ENCODE results near the gene CCDC191. TPM values are rescaled to one million over a fixed set of nuclear protein-coding genes. Genes with fewer than 3 reads are reported as not detected.

Gene CCDC191
- total and polyA plus RNA-seq, 5 experiments from 2014 or later, result 1.9 to 6.9 (median 2.1) TPM

DNA sequence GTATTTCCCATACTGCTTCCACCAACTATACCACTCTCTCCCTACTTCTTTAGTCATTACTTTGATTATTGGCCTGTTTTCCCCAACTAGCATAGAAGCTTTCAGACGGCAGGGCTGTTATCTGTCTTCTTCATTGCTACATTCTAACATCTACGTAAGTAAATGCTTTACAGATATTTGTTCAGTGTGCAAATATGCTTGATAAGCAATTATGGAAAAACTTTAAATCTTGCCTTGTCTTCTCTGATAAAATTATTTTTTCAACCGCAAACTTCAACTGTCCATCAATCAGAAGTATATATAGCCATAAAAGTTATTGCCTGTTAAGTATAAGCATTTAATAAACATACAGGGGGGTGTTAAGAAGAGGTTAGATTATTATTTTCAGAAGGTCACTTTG, 72.8 kb downstream of the CCDC191 start:
- Mint-ChIP-seq H3K9me3 (peaks cover 0 to 7% (median 0%) of the 10 kb centered on the region in 9 donors), H3K27me3 (no peaks in the 10 kb centered on the region), H3K36me3 (peaks cover 35 to 58% (median 53%) of the 10 kb centered on the region in 3 donors), H3K27ac (no peak overlapping the region), H3K4me1 (peaks cover 0 to 28% (median 2%) of the 10 kb centered on the region in 4 donors), H3K4me3 (no peak overlapping the region)
- POLR2A ChIA-PET, result no interaction called here
- ATAC-seq (no peak), DNase-seq (no peak)

- Mint-ChIP-seq H3K9me3 (peaks cover 0 to 7% (median 0%) of the 10 kb centered on the region in 9 donors), H3K27me3 (no peaks in the 10 kb centered on the region), H3K36me3 (peaks cover 34 to 68% (median 64%) of the 10 kb centered on the region in 3 donors), H3K4me1 (peaks cover 0 to 28% (median 2%) of the 10 kb centered on the region in 4 donors), H3K4me3 (no peak overlapping the region), H3K27ac (peak overlapping the region in 1 of 10 donors; percentile 7)
- ATAC-seq, result no peak
- no peak for DNase-seq
- POLR2A ChIA-PET, result no interaction called here
Measured at GRCh38 chr3:113981803-113982202, 74.5 kb downstream of the CCDC191 start.

- DNase-seq (no peak), ATAC-seq (no peak)
- no peak overlapping the region for H3K27ac Mint-ChIP-seq
- H3K4me1 Mint-ChIP-seq, result peaks cover 0 to 15% (median 0%) of the 10 kb centered on the region in 4 donors
- H3K36me3 Mint-ChIP-seq, result peaks cover 29 to 66% (median 56%) of the 10 kb centered on the region in 3 donors
- POLR2A ChIA-PET, result no interaction called here
- no peaks in the 10 kb centered on the region for H3K27me3 Mint-ChIP-seq
- no peak overlapping the region for H3K4me3 Mint-ChIP-seq
- peaks cover 0 to 4% (median 1%) of the 10 kb centered on the region in 9 donors for H3K9me3 Mint-ChIP-seq
Measured at GRCh38 chr3:113979916-113980315, 76.4 kb downstream of the CCDC191 start.

- no peak for DNase-seq
- Mint-ChIP-seq H3K27ac (no peak overlapping the region), H3K36me3 (peaks cover 38 to 75% (median 60%) of the 10 kb centered on the region in 3 donors), H3K27me3 (no peaks in the 10 kb centered on the region), H3K9me3 (peaks cover 4 to 24% (median 21%) of the 10 kb centered on the region in 9 donors), H3K4me3 (no peak overlapping the region), H3K4me1 (peaks cover 0 to 8% (median 0%) of the 10 kb centered on the region in 4 donors)
- no peak for ATAC-seq
- POLR2A ChIA-PET, result no interaction called here
Measured at GRCh38 chr3:113977822-113978221, 78.5 kb downstream of the CCDC191 start.

DNA sequence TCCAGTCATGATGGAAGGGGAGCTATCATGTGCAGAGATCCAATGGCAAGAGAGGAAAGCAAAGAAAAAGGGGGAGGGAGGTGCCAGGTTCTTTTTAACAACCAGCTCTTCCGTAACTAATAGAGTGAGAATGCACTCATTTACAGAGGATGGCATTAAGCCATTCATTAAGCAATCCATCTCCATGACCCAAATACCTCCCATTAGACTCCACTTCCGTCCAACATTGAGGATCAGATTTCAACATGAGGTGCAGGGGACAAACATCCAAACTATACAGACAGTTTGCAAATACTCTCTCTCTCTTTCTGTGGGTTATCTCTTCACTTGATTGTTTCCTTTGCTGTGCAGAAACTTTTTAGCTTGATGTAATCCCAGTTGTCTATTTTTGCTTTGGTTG, 87.3 kb downstream of the CCDC191 start:
- H3K27ac Mint-ChIP-seq, result no peak overlapping the region
- peaks cover 0 to 5% (median 3%) of the 10 kb centered on the region in 4 donors for H3K4me1 Mint-ChIP-seq
- peaks cover 10 to 29% (median 27%) of the 10 kb centered on the region in 3 donors for H3K36me3 Mint-ChIP-seq
- DNase-seq, result no peak
- peaks cover 12 to 45% (median 29%) of the 10 kb centered on the region in 9 donors for H3K9me3 Mint-ChIP-seq
- no peak overlapping the region for H3K4me3 Mint-ChIP-seq
- H3K27me3 Mint-ChIP-seq, result no peaks in the 10 kb centered on the region
- POLR2A ChIA-PET, result no interaction called here
- ATAC-seq, result no peak

- DNase-seq (no peak), ATAC-seq (no peak)
- Mint-ChIP-seq H3K4me1 (peaks cover 0 to 7% (median 3%) of the 10 kb centered on the region in 4 donors), H3K27ac (no peak overlapping the region), H3K27me3 (no peaks in the 10 kb centered on the region), H3K36me3 (peaks cover 0 to 5% (median 3%) of the 10 kb centered on the region in 3 donors), H3K9me3 (peaks cover 0 to 20% (median 5%) of the 10 kb centered on the region in 9 donors), H3K4me3 (no peak overlapping the region)
- POLR2A ChIA-PET, result no interaction called here
Measured at GRCh38 chr3:113966172-113966571, 90.2 kb downstream of the CCDC191 start.

DNA sequence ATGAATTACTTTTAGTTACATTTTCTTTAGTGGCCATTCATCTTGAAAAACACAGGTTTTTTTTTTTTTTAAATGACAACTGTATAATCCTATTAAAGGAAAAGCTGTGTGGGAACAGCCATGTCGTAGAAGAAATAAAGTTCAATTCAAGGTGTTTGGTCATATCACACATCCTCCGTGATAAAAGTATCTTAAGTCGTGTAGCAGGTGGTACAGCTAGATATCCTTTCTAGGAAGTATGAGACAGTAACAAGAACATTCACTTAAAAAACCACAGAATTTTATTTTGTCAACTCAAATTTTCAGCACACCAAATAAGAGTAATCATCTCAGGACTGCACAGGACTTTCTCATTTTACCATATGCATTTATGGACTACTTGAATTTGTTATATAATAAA, 92.4 kb downstream of the CCDC191 start:
- H3K4me3 Mint-ChIP-seq, result no peak overlapping the region
- ATAC-seq, result no peak
- H3K27ac Mint-ChIP-seq, result no peak overlapping the region
- no peaks in the 10 kb centered on the region for H3K27me3 Mint-ChIP-seq
- no peak for DNase-seq
- H3K9me3 Mint-ChIP-seq, result peaks cover 0 to 9% (median 2%) of the 10 kb centered on the region in 9 donors
- peaks cover 0 to 7% (median 3%) of the 10 kb centered on the region in 4 donors for H3K4me1 Mint-ChIP-seq
- POLR2A ChIA-PET, result no interaction called here
- peaks cover 0 to 8% (median 3%) of the 10 kb centered on the region in 3 donors for H3K36me3 Mint-ChIP-seq

- no peaks in the 10 kb centered on the region for H3K9me3 Mint-ChIP-seq
Measured at GRCh38 chr3:113954091-113954685, 102.1 kb downstream of the CCDC191 start.

GRCh38 chr3:113953677-113954076, 102.6 kb downstream of the CCDC191 start:
- Mint-ChIP-seq H3K9me3 (no peaks in the 10 kb centered on the region), H3K27me3 (peaks cover 0 to 9% (median 2%) of the 10 kb centered on the region in 5 donors), H3K4me1 (peaks cover 8 to 19% (median 16%) of the 10 kb centered on the region in 4 donors), H3K4me3 (peak overlapping the region in 1 of 10 donors; percentile 49), H3K27ac (peak overlapping the region in 1 of 10 donors; percentile 73), H3K36me3 (peaks cover 0 to 13% (median 0%) of the 10 kb centered on the region in 3 donors)
- ATAC-seq (no peak), DNase-seq (no peak)
- POLR2A ChIA-PET, result no interaction called here

More at GRCh38 chr3:113954091-113954685, 102.1 kb downstream of the CCDC191 start:
- POLR2A ChIA-PET, result no interaction called here
- ATAC-seq (no peak), DNase-seq (no peak)
- Mint-ChIP-seq H3K27ac (peak overlapping the region in 1 of 10 donors; percentile 73), H3K4me1 (peaks cover 5 to 14% (median 12%) of the 10 kb centered on the region in 4 donors), H3K36me3 (peaks cover 0 to 18% (median 0%) of the 10 kb centered on the region in 3 donors), H3K4me3 (no peak overlapping the region), H3K27me3 (peaks cover 0 to 9% (median 2%) of the 10 kb centered on the region in 5 donors)

- no peak overlapping the region for H3K27ac Mint-ChIP-seq
- peaks cover 0 to 7% (median 0%) of the 10 kb centered on the region in 3 donors for H3K36me3 Mint-ChIP-seq
- H3K4me1 Mint-ChIP-seq, result peaks cover 9 to 21% (median 19%) of the 10 kb centered on the region in 4 donors
- no peak overlapping the region for H3K4me3 Mint-ChIP-seq
- DNase-seq, result no peak
- POLR2A ChIA-PET, result no interaction called here
- H3K9me3 Mint-ChIP-seq, result no peaks in the 10 kb centered on the region
- H3K27me3 Mint-ChIP-seq, result peaks cover 0 to 9% (median 2%) of the 10 kb centered on the region in 5 donors
- ATAC-seq, result no peak
Measured at GRCh38 chr3:113952921-113953320, 103.4 kb downstream of the CCDC191 start.

DNA sequence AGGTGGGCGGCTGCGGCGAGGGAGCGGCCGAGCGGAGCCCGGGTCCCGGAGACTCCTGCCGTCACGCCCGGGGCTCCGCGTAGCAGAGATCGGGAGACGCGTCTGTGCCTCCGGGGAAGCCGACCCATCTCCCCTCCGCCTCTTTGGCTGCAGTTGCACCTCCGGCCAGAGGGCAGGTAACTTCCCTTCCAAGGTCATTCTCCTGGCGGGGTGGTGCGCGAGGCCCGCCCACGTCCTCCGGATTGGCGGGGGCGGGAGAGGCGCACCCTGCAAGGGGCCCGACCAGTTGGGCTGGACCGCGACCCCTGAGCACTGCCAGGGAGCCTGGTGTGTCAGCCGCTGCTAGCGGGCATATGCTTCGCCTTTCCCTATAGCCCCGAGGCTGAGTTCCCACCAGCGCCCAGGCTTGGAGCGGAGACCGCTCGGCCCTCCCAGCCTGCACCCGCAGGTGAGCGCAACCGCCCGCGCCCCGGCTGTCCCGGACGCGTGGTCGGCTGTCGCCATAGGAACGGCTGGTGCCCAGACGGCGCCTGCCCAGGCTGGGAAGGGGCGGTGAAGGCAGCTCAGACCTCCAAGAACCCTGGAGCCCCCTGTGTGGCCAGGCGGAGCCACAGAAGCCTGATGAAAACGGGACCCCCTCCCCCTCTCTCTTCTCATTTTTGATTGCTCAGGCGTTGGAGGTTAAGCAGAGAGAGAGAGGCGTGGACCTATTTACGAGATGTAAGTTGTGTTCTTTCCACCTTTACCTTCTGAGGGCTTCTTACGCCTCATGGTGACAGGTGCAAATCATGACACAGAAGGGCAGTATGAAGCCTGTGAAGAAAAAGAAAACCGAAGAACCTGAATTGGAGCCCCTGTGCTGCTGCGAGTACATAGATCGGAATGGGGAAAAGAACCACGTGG, 108.1 kb downstream of the CCDC191 start:
- ATAC-seq (peak; percentile 35 to 51), DNase-seq (peak in 7 of 10 donors; percentile 7 to 38 (median 28))
- no peaks in the 10 kb centered on the region for H3K9me3 Mint-ChIP-seq
- H3K36me3 Mint-ChIP-seq, result no peaks in the 10 kb centered on the region
- H3K4me3 Mint-ChIP-seq, result peak overlapping the region; percentile 64 to 87 (median 73)
- POLR2A ChIA-PET, result no interaction called here
- peaks cover 5 to 16% (median 10%) of the 10 kb centered on the region in 5 donors for H3K27me3 Mint-ChIP-seq
- H3K4me1 Mint-ChIP-seq, result peaks cover 7 to 20% (median 11%) of the 10 kb centered on the region in 4 donors
- peak overlapping the region in 5 of 10 donors; percentile 7 to 78 (median 57) for H3K27ac Mint-ChIP-seq

DNA sequence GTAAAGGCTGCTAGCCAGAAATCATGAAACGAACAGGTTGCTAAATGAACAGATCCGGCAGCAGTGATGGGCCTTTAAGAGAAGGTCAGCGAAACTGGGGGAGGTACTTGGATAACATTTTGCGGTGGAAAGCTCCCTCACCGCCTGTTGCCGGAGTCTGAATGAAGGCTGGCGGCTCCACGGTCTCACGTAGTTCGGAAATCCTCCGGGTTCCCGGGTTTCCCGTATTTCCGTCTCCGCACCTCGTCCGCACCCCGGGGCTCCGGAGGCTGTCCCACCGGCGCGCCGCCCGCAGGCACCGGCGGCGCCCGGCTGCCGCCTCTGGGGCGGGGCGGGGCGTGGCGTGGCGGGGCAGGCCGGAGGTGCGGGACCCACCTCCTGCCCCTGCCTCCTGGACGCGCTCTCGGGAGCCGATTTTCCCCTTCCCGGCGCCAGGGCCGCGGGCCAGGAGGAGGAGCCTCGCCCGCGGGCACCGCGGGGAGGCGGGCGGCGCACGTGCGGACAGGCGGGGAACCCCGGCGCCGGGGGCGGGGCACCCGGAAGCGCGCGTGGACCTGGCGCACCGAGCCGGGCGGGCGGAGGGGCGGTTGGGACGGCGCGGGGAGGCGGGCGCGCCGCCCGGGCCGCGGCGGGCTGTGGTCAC, 108.8 kb downstream of the CCDC191 start, which contains the start of gene ZDHHC23:
TSS of gene ZDHHC23 (plus strand) at position 642 of the 643 bp plus-strand sequence. CDS start 790 bp downstream, outside the sequence.
- ATAC-seq (peak; percentile 86 to 88), DNase-seq (peak; percentile 31 to 76 (median 70))
- Mint-ChIP-seq H3K36me3 (no peaks in the 10 kb centered on the region), H3K4me3 (peak within 1 kb of the TSS; percentile 70 to 92 (median 87)), H3K27me3 (peaks cover 5 to 24% (median 16%) of the 10 kb centered on the region in 5 donors), H3K9me3 (no peaks in the 10 kb centered on the region), H3K4me1 (peaks cover 6 to 19% (median 9%) of the 10 kb centered on the region in 4 donors), H3K27ac (peak within 1 kb of the TSS in 9 of 10 donors; percentile 7 to 92 (median 71))
- POLR2A ChIA-PET, result no interaction called here

Data from naive thymus-derived CD8-positive, alpha-beta T cell (primary cell).